AG08395 (cell line): Measurements from ENCODE around the gene CASP6.

Source experiments
- DNase-seq: peaks from one replicate; pipeline ENCODE4 v3.0.0; 2012; ENCODE audit warnings: mixed read lengths, low spot score

Gene CASP6

DNA sequence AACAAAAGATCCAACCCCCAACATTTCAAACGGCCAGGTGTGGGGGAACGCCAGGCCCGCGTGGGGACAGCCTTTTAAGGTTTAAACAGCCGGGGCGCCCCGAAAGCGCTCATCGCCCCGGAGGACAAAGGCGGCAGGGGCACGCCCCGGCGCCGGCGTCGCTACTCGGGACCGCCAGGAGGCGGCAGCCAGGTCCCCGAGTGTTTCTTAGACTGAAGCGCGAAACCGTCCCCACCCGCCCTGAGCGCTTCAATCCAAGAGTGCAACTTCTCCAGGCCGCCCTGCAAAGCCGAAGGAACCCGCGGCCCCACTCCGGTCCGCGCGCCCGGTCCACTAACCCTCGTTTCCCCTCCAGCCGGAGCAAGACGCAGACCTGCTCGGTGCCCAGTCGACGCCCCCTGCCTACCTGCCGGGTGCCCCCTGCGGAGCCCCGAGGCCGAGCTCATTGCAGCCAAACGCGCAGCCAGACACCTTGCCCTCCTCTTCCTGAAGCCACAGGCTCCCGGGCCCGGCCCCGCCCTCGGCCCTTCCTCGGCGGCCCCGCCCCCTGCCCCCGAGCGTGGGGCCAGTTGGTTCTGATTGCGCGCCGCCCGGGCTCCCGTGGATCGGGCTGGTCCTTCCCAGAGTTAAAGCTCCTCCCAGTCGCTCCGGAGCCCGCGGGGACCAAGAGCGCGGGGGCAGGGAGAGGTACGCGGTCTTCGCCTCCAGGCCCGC lies at the start of gene CASP6:
Gene CASP6, minus strand, starts transcription at position 496 of the 714 bp plus-strand sequence. Its CDS starts 50 bp downstream, at position 446.
- peak; percentile 82 for DNase-seq

- DNase-seq, result no peak
Measured at GRCh38 chr4:109752525-109752924, 49.3 kb upstream of the CASP6 start.

GRCh38 chr4:109751852-109752251 lies 48.6 kb upstream of the CASP6 start:
- DNase-seq, result no peak

- no peak for DNase-seq
Measured at GRCh38 chr4:109750652-109751244, 47.5 kb upstream of the CASP6 start.

DNA sequence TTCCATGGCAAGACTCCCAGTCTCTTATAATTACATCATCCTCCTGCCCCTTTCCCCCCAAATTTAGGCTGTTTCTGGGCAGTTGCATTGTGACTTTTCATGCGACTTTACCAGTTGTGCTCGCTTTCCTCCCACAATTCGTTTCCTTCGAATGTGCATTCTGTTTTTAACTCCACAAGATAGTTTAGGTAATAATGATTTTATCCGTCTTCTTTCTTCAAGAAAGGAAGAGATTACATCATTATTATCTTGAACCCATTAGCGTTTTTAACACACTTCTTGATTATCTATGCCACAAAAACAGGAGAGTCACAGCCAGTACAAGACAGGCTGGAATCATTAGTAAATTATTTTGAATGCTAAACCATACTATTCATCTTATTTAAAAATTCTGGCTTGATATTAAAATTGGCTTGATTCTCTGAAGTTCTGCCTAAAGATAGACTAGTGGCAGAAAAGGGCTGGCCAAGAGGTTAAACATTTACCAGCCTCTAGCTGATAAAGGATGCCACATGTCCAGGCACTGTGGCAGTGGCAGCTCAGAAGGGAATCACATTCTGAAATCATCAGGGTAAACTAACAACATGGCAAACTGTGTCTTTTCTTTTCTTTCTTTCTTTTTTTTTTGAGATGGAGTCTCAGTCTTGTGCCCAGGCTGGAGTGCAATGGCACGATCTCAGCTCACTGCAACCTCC lies 46.3 kb upstream of the CASP6 start:
- no peak for DNase-seq

- no peak for DNase-seq
Measured at GRCh38 chr4:109748114-109748513, 44.9 kb upstream of the CASP6 start.

DNA sequence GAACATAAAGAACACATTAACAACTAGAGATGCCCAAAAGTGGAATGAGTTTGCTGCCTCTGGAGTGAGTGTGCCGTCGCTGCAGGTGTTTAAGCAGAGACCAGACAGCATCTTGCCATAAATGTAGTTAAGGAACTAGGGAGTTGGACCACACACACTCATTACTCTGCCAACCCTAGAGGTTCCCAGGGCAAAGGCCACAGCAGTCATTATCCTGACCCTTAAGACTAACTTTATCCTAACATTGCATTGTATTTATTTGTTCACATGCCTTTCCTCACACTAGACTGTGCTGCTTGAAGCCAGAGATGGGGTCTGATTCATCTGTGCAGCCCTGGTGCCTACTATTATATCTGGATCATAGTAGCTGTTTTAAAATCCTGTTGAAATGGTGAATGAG lies 43.5 kb upstream of the CASP6 start:
- no peak for DNase-seq

DNA sequence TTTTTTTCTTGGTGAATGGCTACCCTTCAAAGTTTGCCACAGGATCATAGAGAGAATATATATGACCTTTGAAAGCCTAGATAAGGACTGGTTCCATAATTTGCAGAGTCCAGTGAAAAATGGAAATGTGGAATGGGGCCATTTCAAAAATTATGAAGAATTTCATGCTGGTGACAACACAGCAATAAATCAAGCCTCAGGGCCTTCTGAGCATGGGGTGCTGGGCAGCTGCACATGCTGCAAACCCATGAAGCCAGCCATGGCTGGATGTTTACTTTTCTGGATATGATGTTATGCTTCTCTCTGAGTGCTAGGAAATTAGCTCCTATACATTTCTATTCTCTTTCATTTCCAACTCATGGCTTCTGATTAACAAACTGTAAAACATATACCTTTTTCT lies 42.6 kb upstream of the CASP6 start:
- no peak for DNase-seq

DNA sequence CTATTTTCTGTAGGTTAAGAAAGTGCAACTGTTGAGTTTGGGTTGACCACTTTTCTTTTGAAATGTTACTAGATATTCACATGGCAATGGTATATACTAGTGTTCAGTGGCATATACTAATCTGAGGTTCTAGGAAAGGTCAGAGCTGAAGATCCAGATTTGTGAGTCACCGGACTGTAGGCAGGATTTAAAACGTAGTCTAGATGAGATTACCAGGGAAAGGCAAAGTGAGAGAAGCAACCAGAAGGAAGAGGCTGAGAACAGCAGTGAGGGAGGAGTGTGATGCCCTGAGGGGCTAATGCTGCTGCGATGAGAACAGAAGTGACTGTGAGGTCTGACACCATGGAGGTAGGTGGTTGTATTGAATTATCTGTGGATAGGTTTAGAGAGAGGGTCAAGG lies 36.3 kb upstream of the CASP6 start:
- DNase-seq, result no peak

- DNase-seq, result no peak
Measured at GRCh38 chr4:109738104-109738872, 35.0 kb upstream of the CASP6 start.

DNA sequence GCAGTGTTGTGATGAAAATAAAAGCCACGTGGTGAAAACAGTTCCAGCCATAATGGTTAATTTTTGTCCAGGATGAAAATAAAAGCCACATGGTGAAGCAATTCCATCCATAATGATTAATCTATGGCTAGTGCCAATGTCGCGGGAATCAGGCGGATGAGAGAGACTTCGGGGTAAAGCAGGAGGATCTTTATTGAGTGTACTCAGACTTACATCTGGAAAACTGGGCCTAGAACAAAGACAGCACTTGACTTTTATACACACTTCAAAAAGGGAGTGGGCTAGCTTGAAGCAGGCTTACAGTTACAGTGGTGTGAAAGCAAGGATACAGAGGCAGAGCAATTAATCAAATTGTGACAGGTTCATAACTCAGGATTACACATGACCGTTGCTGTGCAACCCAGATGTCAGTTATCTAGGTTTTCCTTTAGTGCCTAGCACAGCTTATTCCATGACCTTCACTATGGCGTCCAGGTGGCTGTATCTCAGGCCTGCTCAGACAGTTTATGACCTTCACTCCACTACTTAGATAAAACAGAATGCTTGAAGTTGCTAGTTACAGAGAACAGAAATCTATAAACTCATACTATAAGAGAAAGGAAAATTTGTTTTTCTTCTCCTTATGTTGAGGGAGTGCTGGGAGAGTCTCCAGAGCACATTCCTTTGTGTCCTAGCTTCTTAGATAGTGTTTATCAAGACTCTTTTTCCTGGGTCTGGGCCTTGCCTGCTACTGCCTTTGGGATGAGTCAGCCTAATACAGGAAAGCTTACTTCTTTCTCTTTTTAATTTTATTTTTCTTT lies 32.5 kb upstream of the CASP6 start:
- no peak for DNase-seq

DNA sequence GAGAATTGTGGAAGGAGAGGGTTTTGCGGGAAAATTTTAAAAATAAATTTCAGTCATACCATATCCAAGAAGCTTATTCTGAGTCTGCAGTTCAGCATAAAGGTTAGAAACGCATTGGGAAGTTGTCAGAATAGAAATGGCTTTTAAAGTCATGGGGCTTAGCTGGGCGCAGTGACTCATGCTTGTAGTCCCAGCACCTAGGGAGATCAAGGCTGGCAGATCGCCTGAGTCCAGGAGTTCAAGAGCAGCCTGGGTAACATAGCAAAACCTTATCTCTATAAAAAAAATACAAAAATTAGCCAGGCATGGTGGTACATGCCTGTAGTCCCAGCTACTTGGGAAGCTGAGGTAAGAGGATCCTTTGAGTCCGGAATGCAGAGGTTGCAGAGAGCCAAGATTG lies 30.5 kb upstream of the CASP6 start:
- no peak for DNase-seq

DNA sequence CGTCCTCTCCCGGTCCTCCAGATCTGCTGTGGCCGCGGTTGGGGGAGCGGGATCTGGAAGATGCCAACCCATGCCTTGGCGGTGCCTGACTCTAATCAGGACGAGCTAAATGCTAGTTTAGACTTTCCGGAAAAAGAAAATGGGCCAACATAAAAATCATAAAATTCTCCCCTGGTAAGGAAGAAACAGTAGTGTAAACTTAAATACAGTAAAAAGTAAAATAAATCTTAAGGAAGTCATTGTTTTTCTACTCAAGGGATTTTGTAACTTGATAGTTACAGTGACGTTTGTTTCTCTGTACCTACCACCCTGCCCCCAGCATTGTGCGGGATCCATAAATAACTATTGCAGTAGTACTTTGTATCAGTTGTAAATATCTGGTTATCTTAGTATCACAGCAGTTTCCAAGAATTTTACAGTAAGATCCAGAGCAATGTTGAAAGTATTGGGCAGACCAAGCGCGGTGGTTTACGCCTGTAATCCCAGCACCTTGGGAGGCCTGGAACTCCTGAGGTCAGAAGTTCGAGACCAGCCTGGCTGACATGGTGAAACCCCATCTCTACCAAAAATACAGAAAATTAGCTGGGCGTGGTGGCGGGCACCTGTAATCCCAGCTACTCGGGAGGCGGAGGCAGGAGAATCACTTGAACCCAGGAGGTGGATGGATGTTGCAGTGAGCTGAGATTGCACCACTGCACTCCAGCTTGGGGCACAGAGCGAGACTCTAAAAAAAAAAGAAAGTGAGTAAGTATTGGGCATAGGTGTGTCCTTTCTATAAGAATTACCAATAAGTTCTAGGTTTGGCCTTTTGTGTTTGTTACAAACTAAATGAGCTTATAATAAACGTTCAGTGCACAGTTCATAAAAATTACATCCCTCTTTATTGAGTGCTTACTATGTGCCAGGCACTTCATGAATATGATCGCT lies 27.6 kb upstream of the CASP6 start:
- no peak for DNase-seq

GRCh38 chr4:109729718-109730618 lies 26.7 kb upstream of the CASP6 start, which contains the start of gene PLA2G12A:
Gene PLA2G12A (minus strand): TSS chr4:109730070. CDS start chr4:109729809, 261 bp downstream.
- peak; percentile 93 for DNase-seq

- no peak for DNase-seq
Measured at GRCh38 chr4:109729117-109729717, 26.0 kb upstream of the CASP6 start.

- DNase-seq, result no peak
Measured at GRCh38 chr4:109728385-109728784, 25.1 kb upstream of the CASP6 start.

- DNase-seq, result no peak
Measured at GRCh38 chr4:109723110-109723509, 19.9 kb upstream of the CASP6 start.

DNA sequence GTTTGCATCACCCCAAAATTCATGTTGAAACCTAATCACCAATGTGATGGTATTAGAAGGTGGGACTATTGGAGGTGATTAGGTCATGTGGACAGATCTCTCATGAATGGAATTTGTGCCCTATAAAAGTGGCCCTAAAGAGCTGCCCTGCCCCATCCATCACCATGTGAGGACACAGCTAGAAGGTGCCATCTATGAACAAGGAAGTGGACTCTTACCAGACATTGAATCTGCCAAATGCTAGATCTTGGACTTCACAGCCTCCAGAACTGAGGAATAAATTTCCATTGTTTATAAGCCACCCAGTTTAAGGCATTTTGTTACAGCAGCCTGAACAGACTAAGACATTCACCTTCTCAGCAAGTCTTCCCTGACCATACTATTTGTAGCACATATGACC lies 19.1 kb upstream of the CASP6 start:
- DNase-seq, result no peak

DNA sequence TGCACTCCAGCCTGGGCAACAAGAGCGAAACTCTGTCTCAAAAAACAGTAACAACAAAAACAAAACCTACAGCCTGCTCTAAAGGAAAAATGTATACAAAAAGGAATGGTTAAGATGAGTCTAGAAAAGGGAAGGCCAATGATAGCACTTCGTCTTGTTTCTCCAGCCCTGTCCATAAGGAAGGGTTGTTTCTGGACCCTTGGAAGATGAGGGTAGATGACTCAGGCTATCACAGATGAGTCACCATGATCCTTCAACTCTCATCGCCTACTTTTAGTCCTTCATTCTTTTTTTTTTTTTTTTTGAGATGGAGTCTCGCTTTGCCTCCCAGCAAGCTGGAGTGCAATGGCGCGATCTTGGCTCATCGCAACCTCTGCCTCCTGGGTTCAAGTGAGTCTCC lies 17.8 kb upstream of the CASP6 start:
- peak; percentile 15 for DNase-seq
